Measurements from ENCODE around the gene LRP4.
A peak's percentile ranks its signal among the peaks of the same experiment; 100 is the strongest.

The LRP4 gene

GRCh38 chr11:46876471-46876870, 41.9 kb downstream of the LRP4 start:
- TF ChIP-seq, protein P1, sequence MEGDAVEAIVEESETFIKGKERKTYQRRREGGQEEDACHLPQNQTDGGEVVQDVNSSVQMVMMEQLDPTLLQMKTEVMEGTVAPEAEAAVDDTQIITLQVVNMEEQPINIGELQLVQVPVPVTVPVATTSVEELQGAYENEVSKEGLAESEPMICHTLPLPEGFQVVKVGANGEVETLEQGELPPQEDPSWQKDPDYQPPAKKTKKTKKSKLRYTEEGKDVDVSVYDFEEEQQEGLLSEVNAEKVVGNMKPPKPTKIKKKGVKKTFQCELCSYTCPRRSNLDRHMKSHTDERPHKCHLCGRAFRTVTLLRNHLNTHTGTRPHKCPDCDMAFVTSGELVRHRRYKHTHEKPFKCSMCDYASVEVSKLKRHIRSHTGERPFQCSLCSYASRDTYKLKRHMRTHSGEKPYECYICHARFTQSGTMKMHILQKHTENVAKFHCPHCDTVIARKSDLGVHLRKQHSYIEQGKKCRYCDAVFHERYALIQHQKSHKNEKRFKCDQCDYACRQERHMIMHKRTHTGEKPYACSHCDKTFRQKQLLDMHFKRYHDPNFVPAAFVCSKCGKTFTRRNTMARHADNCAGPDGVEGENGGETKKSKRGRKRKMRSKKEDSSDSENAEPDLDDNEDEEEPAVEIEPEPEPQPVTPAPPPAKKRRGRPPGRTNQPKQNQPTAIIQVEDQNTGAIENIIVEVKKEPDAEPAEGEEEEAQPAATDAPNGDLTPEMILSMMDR (IDR thresholded peaks at IDR 0.05; ENCODE audit: control insufficient read depth, insufficient read depth, low read depth, low read length, missing control alignments), result no peak
- H3K4me3 ChIP-seq (ENCODE audit: control insufficient read depth, low read depth, low read length), result no peak overlapping the region
- no peak for DNase-seq (ENCODE audit: low read depth)

GRCh38 chr11:46874586-46874985, 43.8 kb downstream of the LRP4 start:
- TF ChIP-seq, protein P1 (IDR thresholded peaks at IDR 0.05; ENCODE audit: control insufficient read depth, insufficient read depth, low read depth, low read length, missing control alignments), result no peak
- H3K4me3 ChIP-seq (ENCODE audit: control insufficient read depth, low read depth, low read length), result no peak overlapping the region
- DNase-seq (ENCODE audit: low read depth), result no peak

GRCh38 chr11:46868912-46869311, 49.4 kb downstream of the LRP4 start:
- TF ChIP-seq, protein P1 (IDR thresholded peaks at IDR 0.05; ENCODE audit: control insufficient read depth, insufficient read depth, low read depth, low read length, missing control alignments), result no peak
- H3K4me3 ChIP-seq (ENCODE audit: control insufficient read depth, low read depth, low read length), result no peak overlapping the region
- no peak for DNase-seq (ENCODE audit: low read depth)

GRCh38 chr11:46865340-46865739, 53.0 kb downstream of the LRP4 start:
- TF ChIP-seq, protein P1 (IDR thresholded peaks at IDR 0.05; ENCODE audit: control insufficient read depth, insufficient read depth, low read depth, low read length, missing control alignments), result no peak
- H3K4me3 ChIP-seq (ENCODE audit: control insufficient read depth, low read depth, low read length), result no peak overlapping the region
- peak; percentile 25 for DNase-seq (ENCODE audit: low read depth)

GRCh38 chr11:46860218-46860617, 58.1 kb downstream of the LRP4 start:
- DNase-seq (ENCODE audit: low read depth), result no peak
- TF ChIP-seq, protein P1 (IDR thresholded peaks at IDR 0.05; ENCODE audit: control insufficient read depth, insufficient read depth, low read depth, low read length, missing control alignments), result no peak
- H3K4me3 ChIP-seq (ENCODE audit: control insufficient read depth, low read depth, low read length), result no peak overlapping the region

DNA sequence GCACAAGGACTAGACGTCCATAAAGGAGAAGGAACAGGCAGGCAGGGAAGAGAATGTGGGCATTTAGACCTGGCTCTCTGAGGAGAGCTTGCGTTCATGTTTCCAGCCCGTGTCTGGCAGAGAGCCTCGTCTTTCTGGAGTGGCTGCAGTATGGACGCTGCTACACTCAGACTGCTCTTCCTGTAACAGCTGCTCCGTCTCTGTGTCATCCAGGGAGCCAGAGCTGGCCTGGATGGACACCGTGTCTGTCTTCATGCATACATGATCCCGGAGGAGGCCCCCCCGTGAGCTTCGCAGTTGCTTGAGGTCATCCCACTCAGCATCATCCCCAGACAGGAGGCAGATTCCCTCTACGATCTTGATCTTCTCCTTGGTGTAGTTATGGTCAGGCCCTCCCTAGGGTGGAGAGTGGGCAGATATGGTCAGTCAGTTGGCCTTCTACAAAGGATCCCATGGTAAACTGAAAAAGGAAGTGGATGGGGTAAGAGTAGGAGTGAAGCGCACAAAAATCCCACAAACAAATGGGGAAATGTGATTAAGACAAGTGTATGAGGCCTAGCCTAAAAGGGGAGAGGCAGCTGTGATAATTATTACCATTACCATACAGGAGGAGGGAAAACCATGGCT, 59.3 kb downstream of the LRP4 start:
- DNase-seq (ENCODE audit: low read depth), result no peak

More for the DNA sequence above, 59.3 kb downstream of the LRP4 start:
- no peak overlapping the region for H3K4me3 ChIP-seq (ENCODE audit: control insufficient read depth, low read depth, low read length)
- TF ChIP-seq, protein P1 (IDR thresholded peaks at IDR 0.05; ENCODE audit: control insufficient read depth, insufficient read depth, low read depth, low read length, missing control alignments), result no peak
